GM12865 (cell line): ENCODE results near the gene TTYH2.
"Not testable (repeated sequence)": the region's sequence is repeated elsewhere in the genome, so short reads cannot be mapped to it uniquely, and the experiment has no call there.

ENCODE experiments used
- DNase-seq: peaks from one replicate; pipeline ENCODE4 v3.0.0; 2010; ENCODE audit warnings: low read depth
- H3K4me3 ChIP-seq: 2 replicates; pipeline ENCODE4 v1.5.1; 2011; ENCODE audit warnings: mild to moderate bottlenecking, low read depth, low read length, control low read depth
- TF ChIP-seq, protein P1 (sequence below): IDR thresholded peaks from 2 replicates; pipeline ENCODE4 v1.5.1; 2011; ENCODE audit warnings: low read length, control low read depth, low read depth, inconsistent platforms; ENCODE audit not compliant: insufficient read depth; ENCODE audit errors: missing control alignments

Gene TTYH2

DNA sequence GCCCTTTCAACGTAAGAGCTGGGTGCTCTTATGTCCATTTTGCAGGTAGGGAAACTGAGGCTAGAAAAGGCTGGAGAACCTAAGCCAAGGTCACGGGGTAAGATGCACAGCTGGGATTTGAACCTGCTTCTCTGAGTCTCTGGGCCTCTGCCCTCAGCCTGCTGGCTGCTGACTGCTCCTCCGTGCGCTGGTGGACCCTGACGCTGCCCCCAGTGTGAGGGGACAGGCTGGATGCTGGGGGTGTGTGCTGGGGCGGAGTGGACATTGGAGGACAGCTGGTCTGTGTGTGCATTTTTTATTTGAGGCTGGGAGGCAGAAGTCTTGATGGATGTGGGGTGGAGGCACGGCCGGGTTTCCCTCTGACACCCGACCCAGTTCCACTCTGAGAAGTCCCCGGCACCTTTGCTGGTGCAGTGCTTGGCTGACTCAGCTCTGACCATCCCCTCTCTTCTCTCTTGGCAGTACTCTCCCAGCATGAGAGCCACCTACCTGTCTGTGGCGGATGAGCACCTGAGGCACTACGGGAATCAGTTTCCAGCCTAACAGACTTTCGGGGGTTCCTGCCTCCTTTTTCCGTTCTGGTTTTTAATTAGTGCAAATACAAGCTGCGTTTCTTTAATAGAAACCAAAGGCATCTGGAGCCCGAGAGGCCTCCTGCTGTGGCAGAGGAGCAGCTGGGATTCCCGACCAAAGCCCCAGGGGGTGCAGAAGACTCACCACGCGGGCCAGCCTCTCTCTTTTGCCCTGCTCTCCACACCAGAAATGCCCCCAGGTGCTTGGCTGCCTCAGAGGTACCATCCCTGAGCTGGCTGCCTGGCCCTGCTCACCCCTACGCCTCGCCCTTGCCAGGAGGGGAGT lies 46.5 kb downstream of the TTYH2 start:
- H3K4me3 ChIP-seq = no peak overlapping the region
- DNase-seq = no peak
- TF ChIP-seq, protein P1, sequence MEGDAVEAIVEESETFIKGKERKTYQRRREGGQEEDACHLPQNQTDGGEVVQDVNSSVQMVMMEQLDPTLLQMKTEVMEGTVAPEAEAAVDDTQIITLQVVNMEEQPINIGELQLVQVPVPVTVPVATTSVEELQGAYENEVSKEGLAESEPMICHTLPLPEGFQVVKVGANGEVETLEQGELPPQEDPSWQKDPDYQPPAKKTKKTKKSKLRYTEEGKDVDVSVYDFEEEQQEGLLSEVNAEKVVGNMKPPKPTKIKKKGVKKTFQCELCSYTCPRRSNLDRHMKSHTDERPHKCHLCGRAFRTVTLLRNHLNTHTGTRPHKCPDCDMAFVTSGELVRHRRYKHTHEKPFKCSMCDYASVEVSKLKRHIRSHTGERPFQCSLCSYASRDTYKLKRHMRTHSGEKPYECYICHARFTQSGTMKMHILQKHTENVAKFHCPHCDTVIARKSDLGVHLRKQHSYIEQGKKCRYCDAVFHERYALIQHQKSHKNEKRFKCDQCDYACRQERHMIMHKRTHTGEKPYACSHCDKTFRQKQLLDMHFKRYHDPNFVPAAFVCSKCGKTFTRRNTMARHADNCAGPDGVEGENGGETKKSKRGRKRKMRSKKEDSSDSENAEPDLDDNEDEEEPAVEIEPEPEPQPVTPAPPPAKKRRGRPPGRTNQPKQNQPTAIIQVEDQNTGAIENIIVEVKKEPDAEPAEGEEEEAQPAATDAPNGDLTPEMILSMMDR = no peak

DNA sequence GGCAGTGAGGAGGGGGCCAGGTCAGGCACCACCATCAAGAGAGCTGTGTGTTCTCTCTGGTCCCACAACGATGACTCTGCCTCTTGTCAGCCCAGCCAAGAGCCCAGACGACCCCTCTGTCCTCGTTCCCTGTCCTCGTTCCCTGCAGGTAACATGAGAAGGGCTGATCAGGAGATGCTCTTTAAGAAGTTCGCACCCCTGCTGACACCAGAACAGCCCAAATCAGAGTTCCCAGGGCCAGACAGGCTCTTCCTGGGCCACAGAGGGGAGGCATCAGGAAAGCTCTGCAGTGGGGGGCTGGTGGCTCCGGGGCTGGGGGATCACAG lies 47.1 kb downstream of the TTYH2 start:
- no peak for DNase-seq
- TF ChIP-seq, protein P1 = no peak
- no peak overlapping the region for H3K4me3 ChIP-seq

DNA sequence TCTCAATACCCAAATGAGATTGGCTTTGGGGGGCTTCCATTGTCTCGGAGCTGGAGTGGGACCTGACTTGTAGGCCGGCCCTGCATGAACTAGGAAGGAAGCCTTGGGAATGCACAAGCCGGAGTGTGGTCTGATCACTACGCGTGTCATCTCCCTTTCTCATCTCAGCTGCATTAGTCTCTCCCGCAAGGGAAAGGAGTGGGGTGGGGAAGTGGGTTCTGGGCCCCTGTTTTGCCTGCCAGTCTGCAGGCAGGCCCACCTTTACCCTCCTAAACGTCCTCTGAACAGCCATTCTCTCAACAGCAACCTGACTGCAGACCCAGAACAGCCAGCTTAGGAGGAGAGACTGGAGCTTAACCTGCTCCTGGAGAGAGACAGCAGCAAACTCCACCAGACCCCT lies 49.2 kb downstream of the TTYH2 start:
- TF ChIP-seq, protein P1 = no peak
- no peak for DNase-seq
- no peak overlapping the region for H3K4me3 ChIP-seq

DNA sequence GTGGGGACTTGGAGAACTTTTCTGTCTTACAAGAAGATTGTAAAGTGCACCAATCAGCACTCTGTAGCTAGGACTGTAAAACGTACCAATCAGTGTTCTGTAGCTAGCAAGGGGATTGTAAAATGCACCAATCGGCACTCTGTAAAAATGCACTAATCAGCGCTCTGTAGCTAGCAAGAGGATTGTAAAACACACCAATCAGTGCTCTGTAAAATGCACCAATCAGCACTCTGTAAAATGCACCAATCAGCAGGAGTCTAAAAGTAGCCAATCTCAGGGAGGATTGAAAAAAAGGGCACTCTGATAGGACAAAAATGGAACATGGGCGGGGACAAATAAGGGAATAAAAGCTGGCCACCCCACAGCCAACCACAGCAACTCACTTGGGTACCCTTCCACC lies 53.7 kb downstream of the TTYH2 start:
- DNase-seq, H3K4me3 ChIP-seq: not testable (repeated sequence)

DNA sequence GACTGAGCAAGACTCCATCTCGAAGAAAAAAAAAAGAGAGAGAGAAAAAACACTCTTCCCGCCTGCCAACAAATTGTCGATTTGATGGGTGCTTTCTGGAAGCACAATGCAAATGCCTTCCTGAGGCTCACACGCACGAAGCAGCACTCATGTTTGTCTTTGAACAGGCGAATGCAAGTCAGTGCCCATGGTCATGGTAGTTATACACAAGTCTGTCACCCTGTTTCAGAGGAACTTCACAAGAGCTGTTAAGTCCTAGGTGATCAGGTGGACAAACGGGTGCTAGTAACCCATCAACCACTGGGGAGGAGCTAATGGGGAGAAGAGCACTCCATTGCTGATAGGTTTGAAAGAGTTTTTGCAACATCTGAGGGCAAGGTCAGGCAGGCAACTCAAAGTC lies 54.2 kb downstream of the TTYH2 start:
- TF ChIP-seq, protein P1 = no peak
- DNase-seq = no peak
- no peak overlapping the region for H3K4me3 ChIP-seq

DNA sequence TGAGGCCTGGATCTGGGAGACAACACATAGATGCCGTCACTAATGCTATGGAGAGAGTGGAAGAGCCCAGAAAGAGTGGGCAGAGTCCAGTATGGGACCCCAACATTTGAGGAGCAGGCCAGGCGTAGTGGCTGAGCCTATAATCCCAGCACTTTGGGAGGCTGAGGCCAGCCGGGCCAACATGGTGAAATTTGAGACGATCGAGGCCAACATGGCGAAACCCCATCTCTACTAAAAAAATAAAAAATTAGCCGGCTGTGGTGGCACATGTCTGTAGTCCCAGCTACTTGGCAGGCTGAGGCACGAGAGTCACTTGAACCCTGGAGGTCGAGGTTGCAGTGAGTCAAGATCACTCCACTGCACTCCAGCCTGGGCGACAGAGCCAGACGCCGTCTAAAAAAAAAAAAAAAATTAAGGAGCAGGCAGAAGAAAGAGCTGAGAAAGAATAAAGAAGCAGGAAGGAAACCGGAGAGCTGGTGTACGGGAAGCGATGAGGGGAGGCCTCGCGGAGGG lies 54.7 kb downstream of the TTYH2 start:
- no peak overlapping the region for H3K4me3 ChIP-seq
- DNase-seq = no peak
- TF ChIP-seq, protein P1 = no peak

DNA sequence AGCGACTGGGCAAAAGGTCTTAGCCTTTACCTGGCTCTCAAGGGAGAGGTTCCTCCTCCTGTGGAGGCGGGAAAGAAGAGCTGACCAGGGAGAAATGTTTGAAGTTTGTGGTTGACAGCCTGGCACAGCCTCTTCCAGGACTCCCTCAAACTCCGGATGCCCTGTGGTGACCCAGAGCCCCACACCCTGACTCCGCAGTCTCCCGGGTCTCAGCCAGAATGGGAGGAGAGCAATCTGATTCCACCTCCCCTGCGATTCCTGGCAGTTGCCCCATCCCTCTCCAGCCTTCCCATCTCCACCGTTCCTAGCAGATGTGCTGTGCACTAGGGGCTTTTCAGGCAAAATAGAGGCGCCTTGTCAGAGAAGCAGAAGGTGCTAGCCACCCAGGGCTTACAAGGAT lies 55.2 kb downstream of the TTYH2 start:
- no peak overlapping the region for H3K4me3 ChIP-seq
- TF ChIP-seq, protein P1 = no peak
- DNase-seq = no peak
